ENCODE measurements around the gene COG5.

Gene COG5

DNA sequence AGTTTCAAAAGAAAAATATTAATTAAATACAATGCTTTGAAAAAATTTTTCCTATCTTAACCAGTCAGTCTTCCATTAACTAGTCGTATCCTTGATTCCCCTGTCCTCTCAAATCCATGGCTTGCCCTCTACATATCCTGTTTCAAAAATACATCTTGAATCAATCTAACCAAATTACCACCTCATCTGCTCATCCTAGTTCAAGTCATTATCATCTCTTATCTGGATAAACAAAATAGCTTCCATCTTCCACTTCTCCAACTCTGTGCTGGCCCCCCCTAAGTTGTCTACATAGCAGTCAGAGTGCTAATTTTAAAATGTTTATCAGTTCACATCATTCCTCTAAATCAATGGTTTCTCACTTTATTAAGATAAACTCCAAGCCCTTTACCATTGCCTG is 269.5 kb downstream of the COG5 start:
- no peaks in the 10 kb centered on the region for H3K4me1 ChIP-seq (ENCODE audit: control insufficient read depth, insufficient read depth, low read length)
- POLR2A ChIA-PET, result interaction anchor here (0.7 kb wide), 1 partner anchor 16 kb away, joined by 4 read pairs; no protein-coding TSS in a partner anchor
- H3K9me3 ChIP-seq (ENCODE audit: control insufficient read depth, insufficient read depth, low read depth, low read length), result no peaks in the 10 kb centered on the region
- TF ChIP-seq SP3 (tag by site-specific recombination; IDR thresholded peaks at IDR 0.05), result no peak
- no peak for TF ChIP-seq ZNF776 (tag by site-specific recombination; IDR thresholded peaks at IDR 0.05; ENCODE audit: borderline replicate concordance)
- TF ChIP-seq SCRT1 (tag by site-specific recombination; IDR thresholded peaks at IDR 0.05; ENCODE audit: borderline replicate concordance), result no peak
- TF ChIP-seq ZNF19 (tag by site-specific recombination; IDR thresholded peaks at IDR 0.05; ENCODE audit: low read depth), result no peak
- TF ChIP-seq ZNF114 (tag by site-specific recombination; IDR thresholded peaks at IDR 0.05), result no peak
- no peak for TF ChIP-seq ZNF121 (tag by site-specific recombination; IDR thresholded peaks at IDR 0.05)
- no peak for TF ChIP-seq ZNF23 (tag by site-specific recombination; IDR thresholded peaks at IDR 0.05; ENCODE audit: borderline replicate concordance)
- no peak for TF ChIP-seq ZNF138 (tag by site-specific recombination; IDR thresholded peaks at IDR 0.05; ENCODE audit: borderline replicate concordance)
- no peak for TF ChIP-seq ZEB2 (tag by site-specific recombination; IDR thresholded peaks at IDR 0.05)
- TF ChIP-seq GLI2 (tag by site-specific recombination; IDR thresholded peaks at IDR 0.05; ENCODE audit: borderline replicate concordance, low read depth), result no peak
- TF ChIP-seq, protein P1, sequence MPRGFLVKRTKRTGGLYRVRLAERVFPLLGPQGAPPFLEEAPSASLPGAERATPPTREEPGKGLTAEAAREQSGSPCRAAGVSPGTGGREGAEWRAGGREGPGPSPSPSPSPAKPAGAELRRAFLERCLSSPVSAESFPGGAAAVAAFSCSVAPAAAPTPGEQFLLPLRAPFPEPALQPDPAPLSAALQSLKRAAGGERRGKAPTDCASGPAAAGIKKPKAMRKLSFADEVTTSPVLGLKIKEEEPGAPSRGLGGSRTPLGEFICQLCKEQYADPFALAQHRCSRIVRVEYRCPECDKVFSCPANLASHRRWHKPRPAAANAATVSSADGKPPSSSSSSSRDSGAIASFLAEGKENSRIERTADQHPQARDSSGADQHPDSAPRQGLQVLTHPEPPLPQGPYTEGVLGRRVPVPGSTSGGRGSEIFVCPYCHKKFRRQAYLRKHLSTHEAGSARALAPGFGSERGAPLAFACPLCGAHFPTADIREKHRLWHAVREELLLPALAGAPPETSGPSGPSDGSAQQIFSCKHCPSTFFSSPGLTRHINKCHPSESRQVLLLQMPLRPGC (tag by site-specific recombination; IDR thresholded peaks at IDR 0.05), result no peak
- TF ChIP-seq ZNF202 (tag by site-specific recombination; IDR thresholded peaks at IDR 0.05; ENCODE audit: borderline replicate concordance), result no peak
- TF ChIP-seq, protein P2, sequence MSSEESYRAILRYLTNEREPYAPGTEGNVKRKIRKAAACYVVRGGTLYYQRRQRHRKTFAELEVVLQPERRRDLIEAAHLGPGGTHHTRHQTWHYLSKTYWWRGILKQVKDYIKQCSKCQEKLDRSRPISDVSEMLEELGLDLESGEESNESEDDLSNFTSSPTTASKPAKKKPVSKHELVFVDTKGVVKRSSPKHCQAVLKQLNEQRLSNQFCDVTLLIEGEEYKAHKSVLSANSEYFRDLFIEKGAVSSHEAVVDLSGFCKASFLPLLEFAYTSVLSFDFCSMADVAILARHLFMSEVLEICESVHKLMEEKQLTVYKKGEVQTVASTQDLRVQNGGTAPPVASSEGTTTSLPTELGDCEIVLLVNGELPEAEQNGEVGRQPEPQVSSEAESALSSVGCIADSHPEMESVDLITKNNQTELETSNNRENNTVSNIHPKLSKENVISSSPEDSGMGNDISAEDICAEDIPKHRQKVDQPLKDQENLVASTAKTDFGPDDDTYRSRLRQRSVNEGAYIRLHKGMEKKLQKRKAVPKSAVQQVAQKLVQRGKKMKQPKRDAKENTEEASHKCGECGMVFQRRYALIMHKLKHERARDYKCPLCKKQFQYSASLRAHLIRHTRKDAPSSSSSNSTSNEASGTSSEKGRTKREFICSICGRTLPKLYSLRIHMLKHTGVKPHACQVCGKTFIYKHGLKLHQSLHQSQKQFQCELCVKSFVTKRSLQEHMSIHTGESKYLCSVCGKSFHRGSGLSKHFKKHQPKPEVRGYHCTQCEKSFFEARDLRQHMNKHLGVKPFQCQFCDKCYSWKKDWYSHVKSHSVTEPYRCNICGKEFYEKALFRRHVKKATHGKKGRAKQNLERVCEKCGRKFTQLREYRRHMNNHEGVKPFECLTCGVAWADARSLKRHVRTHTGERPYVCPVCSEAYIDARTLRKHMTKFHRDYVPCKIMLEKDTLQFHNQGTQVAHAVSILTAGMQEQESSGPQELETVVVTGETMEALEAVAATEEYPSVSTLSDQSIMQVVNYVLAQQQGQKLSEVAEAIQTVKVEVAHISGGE (tag by site-specific recombination; conservative IDR thresholded peaks at IDR 0.05; ENCODE audit: low read depth), result no peak
- no peak for TF ChIP-seq ZNF610 (tag by site-specific recombination; IDR thresholded peaks at IDR 0.05; ENCODE audit: borderline replicate concordance)
- no peak for TF ChIP-seq ZNF341 (tag by site-specific recombination; IDR thresholded peaks at IDR 0.05; ENCODE audit: low read depth)
- no peak for TF ChIP-seq ZNF146 (tag by site-specific recombination; IDR thresholded peaks at IDR 0.05)
- CTCF ChIA-PET, result interaction anchor here (0.7 kb wide), 1 partner anchor 137 kb away, joined by 3 read pairs; no protein-coding TSS in a partner anchor
- no peak overlapping the region for H3K27ac ChIP-seq (ENCODE audit: extremely low read depth, low read depth, low read length)
- H3K4me3 ChIP-seq (ENCODE audit: low read depth, low read length), result no peak overlapping the region
- no peaks in the 10 kb centered on the region for H3K36me3 ChIP-seq (ENCODE audit: control insufficient read depth in 2 of 2, insufficient read depth in 1 of 2, low read length in 2 of 2)

DNA sequence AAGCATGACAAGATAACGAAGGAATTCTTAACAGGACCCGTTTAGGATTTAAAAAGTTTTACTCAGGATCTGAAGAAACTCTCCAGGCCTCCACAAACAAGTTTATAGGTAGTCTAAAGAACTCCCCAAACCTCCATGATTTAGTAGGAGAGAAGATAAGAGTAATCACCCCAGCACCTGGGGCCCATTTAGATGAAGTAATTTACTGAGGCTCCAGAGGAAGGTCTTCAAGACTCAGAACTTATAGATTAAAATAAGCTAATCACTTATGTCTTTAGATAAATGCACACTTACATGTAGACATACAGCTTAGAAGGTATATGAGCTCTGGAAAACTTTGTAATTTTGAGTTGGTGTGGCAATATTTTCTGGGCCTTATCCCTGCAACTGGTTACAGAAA is 271.1 kb downstream of the COG5 start:
- Histone ChIP-seq H3K4me1 (ENCODE audit: control insufficient read depth, insufficient read depth, low read length) (no peaks in the 10 kb centered on the region), H3K27ac (ENCODE audit: extremely low read depth, low read depth, low read length) (no peak overlapping the region), H3K4me3 (ENCODE audit: low read depth, low read length) (no peak overlapping the region), H3K9me3 (ENCODE audit: control insufficient read depth, insufficient read depth, low read depth, low read length) (no peaks in the 10 kb centered on the region), H3K36me3 (ENCODE audit: control insufficient read depth in 2 of 2, insufficient read depth in 1 of 2, low read length in 2 of 2) (no peaks in the 10 kb centered on the region)
- ChIA-PET POLR2A (no interaction called here), CTCF (no interaction called here)
- TF ChIP-seq PRDM1 (tag by site-specific recombination; IDR thresholded peaks at IDR 0.05), result no peak
- TF ChIP-seq ZNF670 (tag by site-specific recombination; IDR thresholded peaks at IDR 0.05; ENCODE audit: low read depth), result no peak
- TF ChIP-seq, protein P3, sequence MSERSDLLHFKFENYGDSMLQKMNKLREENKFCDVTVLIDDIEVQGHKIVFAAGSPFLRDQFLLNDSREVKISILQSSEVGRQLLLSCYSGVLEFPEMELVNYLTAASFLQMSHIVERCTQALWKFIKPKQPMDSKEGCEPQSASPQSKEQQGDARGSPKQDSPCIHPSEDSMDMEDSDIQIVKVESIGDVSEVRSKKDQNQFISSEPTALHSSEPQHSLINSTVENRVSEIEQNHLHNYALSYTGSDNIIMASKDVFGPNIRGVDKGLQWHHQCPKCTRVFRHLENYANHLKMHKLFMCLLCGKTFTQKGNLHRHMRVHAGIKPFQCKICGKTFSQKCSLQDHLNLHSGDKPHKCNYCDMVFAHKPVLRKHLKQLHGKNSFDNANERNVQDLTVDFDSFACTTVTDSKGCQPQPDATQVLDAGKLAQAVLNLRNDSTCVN (tag by site-specific recombination; optimal IDR thresholded peaks at IDR 0.05), result no peak
- TF ChIP-seq, protein P4, sequence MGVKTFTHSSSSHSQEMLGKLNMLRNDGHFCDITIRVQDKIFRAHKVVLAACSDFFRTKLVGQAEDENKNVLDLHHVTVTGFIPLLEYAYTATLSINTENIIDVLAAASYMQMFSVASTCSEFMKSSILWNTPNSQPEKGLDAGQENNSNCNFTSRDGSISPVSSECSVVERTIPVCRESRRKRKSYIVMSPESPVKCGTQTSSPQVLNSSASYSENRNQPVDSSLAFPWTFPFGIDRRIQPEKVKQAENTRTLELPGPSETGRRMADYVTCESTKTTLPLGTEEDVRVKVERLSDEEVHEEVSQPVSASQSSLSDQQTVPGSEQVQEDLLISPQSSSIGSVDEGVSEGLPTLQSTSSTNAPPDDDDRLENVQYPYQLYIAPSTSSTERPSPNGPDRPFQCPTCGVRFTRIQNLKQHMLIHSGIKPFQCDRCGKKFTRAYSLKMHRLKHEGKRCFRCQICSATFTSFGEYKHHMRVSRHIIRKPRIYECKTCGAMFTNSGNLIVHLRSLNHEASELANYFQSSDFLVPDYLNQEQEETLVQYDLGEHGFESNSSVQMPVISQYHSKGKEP (tag by site-specific recombination; IDR thresholded peaks at IDR 0.05), result no peak
- TF ChIP-seq ZEB2 (tag by site-specific recombination; IDR thresholded peaks at IDR 0.05), result no peak
- TF ChIP-seq ZNF837 (tag by site-specific recombination; IDR thresholded peaks at IDR 0.05), result no peak
- no peak for TF ChIP-seq ZNF2 (tag by site-specific recombination; IDR thresholded peaks at IDR 0.05)
- TF ChIP-seq ZNF558 (tag by site-specific recombination; IDR thresholded peaks at IDR 0.05), result no peak
- TF ChIP-seq, protein P5, sequence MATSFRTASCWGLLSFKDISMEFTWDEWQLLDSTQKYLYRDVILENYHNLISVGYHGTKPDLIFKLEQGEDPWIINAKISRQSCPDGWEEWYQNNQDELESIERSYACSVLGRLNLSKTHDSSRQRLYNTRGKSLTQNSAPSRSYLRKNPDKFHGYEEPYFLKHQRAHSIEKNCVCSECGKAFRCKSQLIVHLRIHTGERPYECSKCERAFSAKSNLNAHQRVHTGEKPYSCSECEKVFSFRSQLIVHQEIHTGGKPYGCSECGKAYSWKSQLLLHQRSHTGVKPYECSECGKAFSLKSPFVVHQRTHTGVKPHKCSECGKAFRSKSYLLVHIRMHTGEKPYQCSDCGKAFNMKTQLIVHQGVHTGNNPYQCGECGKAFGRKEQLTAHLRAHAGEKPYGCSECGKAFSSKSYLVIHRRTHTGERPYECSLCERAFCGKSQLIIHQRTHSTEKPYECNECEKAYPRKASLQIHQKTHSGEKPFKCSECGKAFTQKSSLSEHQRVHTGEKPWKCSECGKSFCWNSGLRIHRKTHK (tag by site-specific recombination; IDR thresholded peaks at IDR 0.05), result no peak
- TF ChIP-seq KLF8 (tag by site-specific recombination; IDR thresholded peaks at IDR 0.05), result no peak
- no peak for TF ChIP-seq GLIS1 (tag by site-specific recombination; IDR thresholded peaks at IDR 0.05)
- TF ChIP-seq ZBTB17 (tag by site-specific recombination; IDR thresholded peaks at IDR 0.05), result no peak
- no peak for TF ChIP-seq ZNF529 (tag by site-specific recombination; IDR thresholded peaks at IDR 0.05; ENCODE audit: insufficient replicate concordance)

All from HEK293 (cell line).